Large intestine (tissue), 3 donors: ENCODE measurements around the gene ACOX2. TPM values are rescaled to one million over a fixed set of nuclear protein-coding genes. Genes with fewer than 3 reads are reported as not detected.

Experiments
- DNase-seq, 2 donors: peaks; one replicate each; pipeline versions ENCODE4 v3.0.0 to v3.0.0-alpha.2; 2013
- H3K27ac ChIP-seq: one replicate; pipeline ENCODE4 v1.5.1; 2013; ENCODE audit warnings: low read length
- H3K27me3 ChIP-seq: 2 replicates; pipeline ENCODE4 v1.6.1; 2013; ENCODE audit warnings: low read length; ENCODE audit not compliant: control insufficient read depth, insufficient read depth
- H3K36me3 ChIP-seq: 2 replicates; pipeline ENCODE4 v1.6.1; 2013; ENCODE audit warnings: low read length; ENCODE audit not compliant: control insufficient read depth, insufficient read depth
- H3K4me1 ChIP-seq: one replicate; pipeline ENCODE4 v1.6.1; 2013; ENCODE audit warnings: low read length; ENCODE audit not compliant: control insufficient read depth, insufficient read depth
- H3K4me3 ChIP-seq: one replicate; pipeline ENCODE4 v1.5.1; 2013; ENCODE audit warnings: low read length
- H3K9me3 ChIP-seq: one replicate; pipeline ENCODE4 v1.6.1; 2013; ENCODE audit warnings: mild to moderate bottlenecking, low read depth, low read length, moderate library complexity; ENCODE audit not compliant: control insufficient read depth
- WGBS: methylation state at CpG from one replicate; pipeline ENCODE4 v1.1.5; 2013; ENCODE audit warnings: low lambda C conversion rate; ENCODE audit not compliant: insufficient coverage; 5-methylcytosine and 5-hydroxymethylcytosine counted together
- polyA plus RNA-seq: library from polyadenylated mRNA; unstranded; fragments of 120-200 nt; gene quantifications from one replicate; pipeline ENCODE4 v1.2.1, GENCODE V29; 2013

ACOX2 gene
- polyA plus RNA-seq, 1 donor: 96.9 TPM

- WGBS: 86% methylated on average over 2 of the region's 6 CpGs
- Histone ChIP-seq H3K4me1 (peaks cover 7% of the 10 kb centered on the region), H3K4me3 (no peak overlapping the region), H3K36me3 (no peaks in the 10 kb centered on the region), H3K27ac (no peak overlapping the region), H3K9me3 (no peaks in the 10 kb centered on the region), H3K27me3 (peaks cover 8% of the 10 kb centered on the region)
- DNase-seq: no peak
Measured at GRCh38 chr3:58576716-58577115, 39.7 kb upstream of the ACOX2 start.

- no peaks in the 10 kb centered on the region for H3K9me3 ChIP-seq
- H3K27ac ChIP-seq: no peak overlapping the region
- H3K27me3 ChIP-seq: peaks cover 5% of the 10 kb centered on the region
- no peak for DNase-seq
- peaks cover 4% of the 10 kb centered on the region for H3K4me1 ChIP-seq
- WGBS: no CpG with 5 or more reads among the region's 8 CpGs
- no peaks in the 10 kb centered on the region for H3K36me3 ChIP-seq
- no peak overlapping the region for H3K4me3 ChIP-seq
Measured at GRCh38 chr3:58575971-58576652, 39.1 kb upstream of the ACOX2 start.

DNA sequence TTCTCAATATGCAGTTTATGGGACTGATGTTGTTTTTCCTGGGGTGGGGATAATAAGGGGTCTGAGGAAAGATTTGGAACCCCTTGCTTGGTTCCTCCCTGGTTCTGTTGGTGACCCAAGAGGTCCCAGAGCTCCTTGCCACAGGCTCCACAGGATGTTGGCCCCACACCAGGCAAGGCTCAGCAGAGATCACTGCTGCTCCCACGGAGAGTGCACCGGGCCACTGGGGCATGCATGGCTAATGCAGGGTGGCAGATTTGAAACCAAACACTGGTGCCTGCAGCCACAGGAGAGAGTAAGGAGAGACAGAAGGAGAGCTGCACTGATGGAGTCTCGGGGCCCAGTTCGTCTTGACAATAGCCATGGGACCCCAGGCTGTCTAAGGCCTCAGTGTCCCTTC is 37.7 kb upstream of the ACOX2 start:
- H3K36me3 ChIP-seq: no peaks in the 10 kb centered on the region
- no peaks in the 10 kb centered on the region for H3K9me3 ChIP-seq
- no CpG with 5 or more reads among the region's 4 CpGs for WGBS
- H3K27ac ChIP-seq: no peak overlapping the region
- H3K4me1 ChIP-seq: no peaks in the 10 kb centered on the region
- no peak for DNase-seq
- no peak overlapping the region for H3K4me3 ChIP-seq
- peaks cover 3% of the 10 kb centered on the region for H3K27me3 ChIP-seq

DNA sequence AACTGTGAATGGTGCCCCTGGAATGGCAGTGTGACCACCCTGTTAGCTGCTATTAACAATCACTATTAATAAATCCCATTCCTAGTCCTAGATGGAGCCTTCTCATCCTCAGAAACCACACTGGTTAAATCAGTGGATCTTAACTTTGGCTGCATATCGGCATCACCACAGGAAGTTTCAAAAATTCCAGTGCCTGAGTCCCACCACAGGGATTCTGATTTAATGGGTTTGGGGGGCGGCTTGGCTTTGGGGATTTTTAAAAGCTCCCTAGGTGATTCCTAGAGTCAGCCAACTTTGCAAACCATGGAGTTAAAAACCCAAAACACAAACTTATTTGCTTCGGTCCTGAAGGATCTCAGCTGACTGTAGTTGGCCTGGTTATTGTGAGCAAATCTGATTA is 37.1 kb upstream of the ACOX2 start:
- H3K36me3 ChIP-seq: no peaks in the 10 kb centered on the region
- no peak overlapping the region for H3K4me3 ChIP-seq
- WGBS: no CpG with 5 or more reads among the region's 3 CpGs
- H3K9me3 ChIP-seq: no peaks in the 10 kb centered on the region
- H3K27ac ChIP-seq: no peak overlapping the region
- H3K27me3 ChIP-seq: peaks cover 3% of the 10 kb centered on the region
- H3K4me1 ChIP-seq: no peaks in the 10 kb centered on the region
- no peak for DNase-seq

DNA sequence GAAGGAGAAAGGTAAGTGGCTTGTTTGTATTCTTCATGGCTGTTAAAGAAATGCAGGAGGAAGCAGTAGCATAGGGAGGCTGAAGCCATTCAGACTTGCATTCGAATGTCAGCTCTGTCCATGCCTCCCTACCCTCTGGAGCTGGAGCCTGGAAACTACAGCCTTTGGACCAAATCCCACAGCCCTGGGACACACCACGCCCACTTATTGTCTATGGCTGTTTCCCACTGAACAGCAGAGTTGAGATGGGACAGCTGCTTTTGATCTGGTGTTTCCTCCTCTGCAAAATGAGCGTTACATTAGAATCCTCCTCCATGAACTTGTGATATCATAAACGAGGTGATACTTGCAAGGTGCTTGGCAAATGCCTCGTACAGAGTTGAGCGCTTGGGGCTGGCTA is 36.6 kb upstream of the ACOX2 start:
- no peaks in the 10 kb centered on the region for H3K4me1 ChIP-seq
- no peaks in the 10 kb centered on the region for H3K36me3 ChIP-seq
- no peak for DNase-seq
- no peak overlapping the region for H3K4me3 ChIP-seq
- H3K9me3 ChIP-seq: no peaks in the 10 kb centered on the region
- no CpG with 5 or more reads among the region's 6 CpGs for WGBS
- H3K27ac ChIP-seq: no peak overlapping the region
- H3K27me3 ChIP-seq: peaks cover 3% of the 10 kb centered on the region

- no peak for DNase-seq
- no peaks in the 10 kb centered on the region for H3K4me1 ChIP-seq
- H3K9me3 ChIP-seq: no peaks in the 10 kb centered on the region
- H3K36me3 ChIP-seq: no peaks in the 10 kb centered on the region
- no CpG with 5 or more reads among the region's 7 CpGs for WGBS
- H3K27ac ChIP-seq: no peak overlapping the region
- H3K4me3 ChIP-seq: no peak overlapping the region
- H3K27me3 ChIP-seq: peaks cover 3% of the 10 kb centered on the region
Measured at GRCh38 chr3:58572634-58573230, 35.7 kb upstream of the ACOX2 start.

- H3K4me1 ChIP-seq: no peaks in the 10 kb centered on the region
- no peak overlapping the region for H3K27ac ChIP-seq
- no peak overlapping the region for H3K4me3 ChIP-seq
- H3K36me3 ChIP-seq: no peaks in the 10 kb centered on the region
- no peak for DNase-seq
- peaks cover 1% of the 10 kb centered on the region for H3K27me3 ChIP-seq
- H3K9me3 ChIP-seq: no peaks in the 10 kb centered on the region
- 100% methylated on average over 3 of the region's 13 CpGs for WGBS
Measured at GRCh38 chr3:58572013-58572633, 35.1 kb upstream of the ACOX2 start.

GRCh38 chr3:58570851-58571250 is 33.9 kb upstream of the ACOX2 start:
- Histone ChIP-seq H3K4me1 (peaks cover 12% of the 10 kb centered on the region), H3K27ac (no peak overlapping the region), H3K27me3 (no peaks in the 10 kb centered on the region), H3K4me3 (no peak overlapping the region), H3K9me3 (no peaks in the 10 kb centered on the region), H3K36me3 (no peaks in the 10 kb centered on the region)
- no CpG with 5 or more reads among the region's 5 CpGs for WGBS
- no peak for DNase-seq

DNA sequence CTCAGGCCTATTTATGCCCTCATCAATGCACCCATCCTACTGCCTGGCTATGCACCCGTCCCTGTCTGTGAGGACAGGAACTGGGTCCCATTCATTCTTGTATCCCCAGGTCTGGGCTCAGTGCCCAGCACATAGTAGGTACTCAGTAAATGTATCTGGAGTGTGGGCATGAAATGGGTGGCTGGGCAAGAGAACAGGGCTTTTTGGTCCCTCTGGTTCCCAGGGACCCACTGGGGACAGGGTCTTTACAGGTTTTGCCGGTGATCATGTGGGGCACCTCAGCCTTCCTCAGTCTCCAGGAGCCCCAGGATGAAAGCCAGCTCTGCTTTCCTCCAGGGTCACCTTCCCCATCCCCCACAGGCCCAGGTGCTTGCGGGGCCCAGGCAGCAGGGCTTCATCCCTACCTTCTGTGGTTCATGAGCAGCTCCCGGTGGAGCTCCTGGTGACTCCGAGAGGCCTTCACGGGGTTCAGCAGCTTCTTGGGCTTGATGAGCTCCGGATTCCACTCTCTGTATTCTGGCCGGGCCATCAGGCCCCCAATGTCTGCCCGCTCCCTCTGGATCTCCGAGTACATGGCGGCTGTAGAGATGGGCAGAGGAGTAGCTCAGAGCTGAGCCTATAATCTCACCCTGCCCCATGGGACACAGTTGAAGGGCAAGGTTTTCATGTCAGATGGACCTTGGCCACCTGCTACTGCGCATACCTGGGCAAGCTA is 32.5 kb upstream of the ACOX2 start:
- Histone ChIP-seq H3K36me3 (no peaks in the 10 kb centered on the region), H3K4me3 (no peak overlapping the region), H3K27ac (no peak overlapping the region), H3K4me1 (peaks cover 21% of the 10 kb centered on the region), H3K27me3 (no peaks in the 10 kb centered on the region), H3K9me3 (no peaks in the 10 kb centered on the region)
- WGBS: no CpG with 5 or more reads among the region's 12 CpGs
- DNase-seq: no peak

DNA sequence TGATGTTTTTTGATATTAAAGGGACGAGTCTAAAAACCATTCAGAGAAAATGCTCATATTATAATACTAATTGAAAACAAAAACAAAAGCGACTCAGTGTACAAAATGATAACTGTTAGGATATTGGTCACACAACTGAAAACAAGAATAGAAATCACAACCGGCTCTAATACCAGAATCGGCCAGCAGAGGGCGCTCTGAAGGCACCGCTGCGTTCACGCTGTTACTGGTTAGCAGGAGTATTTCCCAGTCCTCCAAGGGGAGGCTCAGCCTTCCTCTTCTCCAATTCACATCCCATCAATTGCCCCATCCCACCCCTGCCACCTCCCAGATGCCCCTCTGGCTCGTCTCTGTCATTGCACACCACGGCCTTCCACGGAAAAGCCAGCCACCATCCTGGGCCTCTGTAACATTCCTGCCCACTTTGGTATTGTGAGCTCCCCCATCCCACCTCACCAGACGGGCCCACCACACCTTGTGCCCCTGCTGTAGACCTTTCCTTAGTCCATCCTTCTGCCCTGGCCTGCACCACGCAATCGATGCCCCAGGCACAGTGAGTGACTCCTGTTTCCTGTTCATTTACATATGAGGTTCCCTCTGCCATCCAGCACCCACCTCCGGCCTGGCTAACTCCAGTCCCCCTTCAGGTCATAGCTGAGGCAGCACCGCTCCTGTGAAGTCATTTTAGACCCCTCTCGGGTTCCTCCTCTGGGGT is 31.7 kb upstream of the ACOX2 start:
- WGBS: 0% methylated on average over 6 of the region's 17 CpGs
- peak; percentile 44 to 57 for DNase-seq

More for the DNA sequence above, 31.7 kb upstream of the ACOX2 start:
- no peaks in the 10 kb centered on the region for H3K36me3 ChIP-seq
- H3K27ac ChIP-seq: no peak overlapping the region
- no peaks in the 10 kb centered on the region for H3K9me3 ChIP-seq
- no peaks in the 10 kb centered on the region for H3K27me3 ChIP-seq
- H3K4me1 ChIP-seq: peaks cover 24% of the 10 kb centered on the region
- H3K4me3 ChIP-seq: no peak overlapping the region
